HG03135 (cell line): ENCODE results near the gene SLIT3.

Experiments used
- ATAC-seq: cut with Tn5 transposase; IDR thresholded peaks from one replicate; pipeline ENCODE4 v1.9.1; 2021; ENCODE audit warnings: mild to moderate bottlenecking, moderate library complexity; ENCODE audit not compliant: unreplicated experiment

Gene SLIT3

DNA sequence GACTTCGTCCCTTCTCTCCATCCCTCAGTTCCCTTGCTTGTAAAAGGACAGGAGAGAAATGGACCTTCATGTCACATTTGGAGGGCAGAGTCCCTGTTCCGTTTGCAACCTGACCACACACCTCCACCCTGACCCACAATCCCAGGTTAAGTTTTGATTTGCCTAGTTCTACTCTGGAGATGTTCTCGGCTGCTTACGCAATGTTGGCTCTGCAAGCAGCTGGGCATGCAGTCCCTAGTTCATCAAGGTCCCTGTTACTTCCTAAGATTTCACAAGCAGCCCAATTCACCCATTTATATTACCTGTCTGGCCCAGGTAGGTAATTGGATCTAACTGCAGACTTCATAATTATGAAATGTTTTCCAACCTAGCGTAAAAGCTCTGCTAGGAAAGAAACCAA is 28.8 kb downstream of the SLIT3 start:
- no peak for ATAC-seq

DNA sequence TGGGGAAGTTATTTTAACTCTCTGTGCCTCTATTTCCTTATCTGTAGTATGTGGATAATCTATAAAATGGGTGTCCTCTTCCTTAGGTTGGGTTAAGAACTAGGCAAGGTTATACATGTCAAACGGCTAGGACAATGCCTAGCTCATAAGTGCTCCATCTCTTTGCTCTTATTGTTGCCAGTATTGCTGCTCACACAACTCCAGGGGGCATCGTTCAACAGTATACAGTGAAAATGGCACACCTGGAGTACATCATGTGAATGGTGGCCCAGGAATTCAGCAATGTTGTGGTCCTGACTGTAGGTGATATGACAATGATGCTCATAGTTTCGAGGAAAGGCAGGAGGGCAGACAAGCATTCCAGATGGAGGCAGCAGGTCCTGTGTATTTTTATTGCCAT is 30.1 kb downstream of the SLIT3 start:
- no peak for ATAC-seq

DNA sequence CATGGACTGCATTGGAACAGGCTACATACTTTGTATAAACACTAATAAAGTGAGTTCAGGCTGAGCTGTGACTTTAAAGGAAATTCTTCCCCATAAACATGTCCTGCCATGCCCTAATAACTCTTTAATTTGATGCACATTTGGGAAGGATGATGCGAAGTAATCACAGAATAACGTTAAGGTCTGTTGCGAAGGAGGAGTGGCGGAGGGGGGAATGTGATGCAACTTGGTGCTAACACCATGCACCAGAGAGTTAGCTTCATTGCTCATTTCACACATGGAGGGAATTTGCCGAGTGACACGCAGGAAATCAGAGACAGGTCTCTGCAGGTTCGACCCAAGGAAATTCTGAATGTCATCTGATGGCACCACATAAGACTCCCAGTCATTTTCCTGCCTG is 32.9 kb downstream of the SLIT3 start:
- no peak for ATAC-seq

DNA sequence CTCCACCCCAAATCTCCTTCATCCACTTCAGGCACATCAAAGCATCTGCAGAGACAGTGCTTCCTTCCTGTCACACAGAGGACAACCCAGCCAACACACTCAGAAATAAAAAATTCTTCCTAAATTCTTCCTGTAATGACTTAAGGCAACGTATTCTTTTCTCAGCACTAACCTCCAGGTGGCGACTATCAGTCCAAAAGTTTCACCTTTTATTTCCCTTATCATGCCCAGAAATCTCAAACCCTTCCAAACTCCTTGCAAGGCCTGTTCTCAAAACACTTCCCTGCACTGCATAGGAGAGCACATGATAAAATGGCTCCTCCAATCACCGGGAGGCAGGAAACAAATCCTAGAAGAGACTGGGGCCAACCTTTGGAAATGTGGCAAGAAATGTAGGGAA is 35.1 kb downstream of the SLIT3 start:
- no peak for ATAC-seq

DNA sequence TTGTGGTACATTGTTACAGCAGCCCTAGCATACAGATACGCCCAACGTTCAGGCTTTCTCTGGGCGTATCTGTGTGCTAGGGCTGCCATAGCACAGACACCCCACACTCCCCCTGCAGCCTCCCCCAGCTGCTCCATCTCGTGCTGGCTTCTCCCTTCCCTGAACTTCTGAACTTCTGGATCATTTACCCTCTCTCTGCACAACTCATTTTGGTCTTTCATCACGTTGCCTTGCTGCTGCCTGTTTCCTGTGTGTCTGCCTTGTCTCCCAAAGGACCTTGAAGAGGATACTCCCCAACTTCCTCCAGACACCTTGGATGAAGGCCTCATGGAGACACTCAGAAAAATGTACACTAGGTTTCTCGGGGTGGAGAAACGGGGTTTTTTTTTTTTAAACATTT is 37.3 kb downstream of the SLIT3 start:
- ATAC-seq: no peak

DNA sequence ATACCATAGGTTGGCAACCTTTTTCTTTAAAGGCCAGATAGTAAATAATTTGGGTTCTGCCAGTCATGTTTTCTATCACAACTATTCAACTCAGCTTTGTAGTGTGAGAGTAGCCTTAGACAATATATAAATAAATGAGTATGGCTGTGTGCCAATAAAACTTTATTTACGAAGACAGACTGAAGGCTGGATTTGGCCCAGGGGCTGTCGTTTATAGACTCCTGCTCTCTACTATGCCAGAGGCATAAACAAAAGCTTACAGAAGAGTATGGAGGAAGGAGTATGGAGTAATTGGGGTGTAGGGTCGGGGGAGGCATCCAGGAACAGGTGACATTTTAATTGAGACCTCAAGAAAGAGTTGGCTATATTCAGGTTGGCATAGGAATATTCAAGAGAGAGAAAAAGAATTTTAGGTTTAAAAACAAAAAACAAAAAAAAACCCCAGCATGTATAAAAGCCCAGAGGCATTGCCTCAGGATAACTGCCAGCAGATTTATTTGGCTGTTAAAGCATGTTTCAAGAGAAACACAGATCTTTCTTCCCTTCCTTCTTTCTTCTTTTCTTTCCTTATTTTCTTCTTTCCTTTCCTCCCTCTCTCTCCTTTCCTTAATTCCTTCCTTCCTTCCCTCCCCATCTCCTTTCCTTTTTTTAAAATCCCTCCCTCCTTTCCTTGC is 39.9 kb downstream of the SLIT3 start:
- ATAC-seq: no peak

DNA sequence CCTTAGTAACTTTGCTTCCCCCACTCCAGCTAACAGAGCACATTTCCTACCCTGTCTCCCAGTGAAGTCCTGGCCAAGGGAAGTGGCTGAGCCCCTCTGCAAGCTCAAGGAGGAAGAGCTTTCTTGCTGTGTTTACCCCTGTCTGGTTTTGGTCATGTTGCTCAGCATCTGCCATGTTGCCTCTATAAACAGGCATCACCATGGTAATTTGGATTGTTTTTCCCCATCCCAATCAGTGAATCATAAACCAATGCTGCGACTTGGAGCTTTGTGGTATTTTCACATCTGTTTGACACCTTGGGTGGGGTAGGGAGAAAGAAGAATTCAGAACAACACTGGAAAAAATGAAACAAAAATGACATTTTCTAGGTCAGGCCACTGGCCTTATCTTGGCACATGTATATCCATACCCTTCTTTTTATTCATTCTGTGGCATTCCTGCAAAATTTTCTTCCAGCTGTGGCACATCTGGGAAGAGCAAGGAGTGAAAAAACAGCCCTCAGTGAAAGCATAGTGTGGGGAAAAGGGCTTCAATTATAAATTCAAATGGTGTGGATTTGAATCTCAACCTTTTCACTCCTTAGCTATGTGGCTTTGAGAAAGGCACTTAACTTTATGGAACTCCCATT is 42.5 kb downstream of the SLIT3 start:
- no peak for ATAC-seq

DNA sequence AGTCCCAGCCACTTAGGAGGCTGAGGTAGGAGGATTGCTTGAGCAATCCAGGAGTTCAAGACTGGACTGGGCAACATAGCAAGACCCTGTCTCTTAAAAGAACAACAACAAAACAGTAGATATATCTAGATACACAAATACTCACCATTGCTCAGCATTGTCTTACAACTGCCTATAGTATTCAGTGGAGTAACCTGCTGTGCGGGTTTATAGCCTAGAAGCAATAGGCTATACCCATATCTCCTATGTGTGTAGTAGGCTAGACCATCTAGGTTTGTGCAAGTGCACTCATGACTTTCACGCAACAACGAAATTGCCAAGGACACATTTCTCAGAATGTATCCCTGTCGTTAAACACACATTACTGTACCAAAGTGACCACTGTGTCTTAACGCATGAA is 44.7 kb downstream of the SLIT3 start:
- no peak for ATAC-seq

DNA sequence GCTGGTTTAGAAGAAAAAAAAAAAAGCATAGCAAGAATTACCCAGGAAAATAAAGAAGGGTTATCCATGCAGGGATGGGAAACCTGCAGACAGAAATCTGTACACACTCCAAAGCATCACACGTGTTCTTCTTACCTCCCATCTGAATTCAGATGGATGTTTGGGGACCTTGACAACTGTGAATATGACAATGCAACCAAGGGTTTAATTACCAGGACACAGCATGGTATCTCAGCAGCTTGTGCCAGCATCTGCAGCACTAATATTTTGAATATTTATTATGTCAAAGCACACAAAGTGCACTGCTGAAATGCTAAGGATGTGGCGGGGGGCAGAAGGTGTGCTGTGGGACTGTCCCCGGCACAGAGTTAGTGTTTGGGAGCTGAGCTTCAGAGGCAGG is 47.9 kb downstream of the SLIT3 start:
- ATAC-seq: no peak

DNA sequence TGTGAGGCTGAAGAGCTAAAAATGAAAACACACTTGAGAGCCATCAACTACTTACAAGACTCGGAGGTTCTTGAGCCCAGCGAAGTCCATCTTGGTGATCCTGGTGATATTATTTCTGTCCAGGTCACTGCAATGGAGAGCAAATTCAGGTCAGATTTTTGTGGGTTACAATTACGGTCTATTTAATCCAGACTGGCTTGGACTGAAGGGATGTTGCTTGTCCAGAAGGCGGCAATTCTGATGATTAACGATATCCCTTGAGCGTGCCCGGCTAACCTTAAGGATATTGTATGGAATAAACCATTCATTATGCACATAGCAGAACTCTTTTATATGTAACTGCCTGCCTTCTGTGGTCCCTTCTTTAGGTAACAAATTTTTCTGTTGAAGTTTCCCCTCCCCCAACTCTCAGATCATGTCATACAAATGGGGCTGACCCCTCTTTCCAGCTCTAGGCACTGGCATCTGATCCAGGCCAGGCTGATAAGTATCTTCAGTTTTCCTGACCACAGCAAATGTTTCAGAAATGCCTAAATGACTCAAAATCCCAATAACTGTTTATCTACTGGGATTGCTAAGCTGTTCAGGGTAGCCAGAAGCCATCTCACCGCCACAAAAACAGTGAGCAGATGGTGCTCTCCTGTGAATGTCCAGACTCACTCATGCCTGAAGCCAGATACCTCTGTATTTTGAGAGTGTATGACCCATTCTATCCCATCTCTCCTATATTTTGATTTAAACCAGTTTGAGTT is 49.4 kb downstream of the SLIT3 start:
- no peak for ATAC-seq

DNA sequence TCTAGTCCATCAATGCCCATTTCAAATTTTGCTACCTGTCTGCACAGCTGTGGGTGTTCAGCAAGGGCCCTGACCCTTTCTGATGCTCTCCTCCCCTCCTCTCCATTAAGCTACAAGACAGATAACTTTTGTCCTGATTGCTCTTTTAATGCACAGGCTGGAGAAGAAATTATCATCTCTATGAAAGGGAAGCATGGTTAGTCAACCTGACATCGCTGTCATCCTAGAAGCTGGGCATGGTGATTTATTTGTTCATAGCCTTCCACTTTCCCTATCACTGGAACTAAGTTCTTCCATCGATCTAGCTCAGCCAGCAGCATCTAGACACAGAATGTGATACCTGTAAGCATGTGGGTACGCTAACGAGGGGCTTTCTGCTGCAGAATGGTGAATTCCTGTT is 50.1 kb downstream of the SLIT3 start:
- no peak for ATAC-seq

DNA sequence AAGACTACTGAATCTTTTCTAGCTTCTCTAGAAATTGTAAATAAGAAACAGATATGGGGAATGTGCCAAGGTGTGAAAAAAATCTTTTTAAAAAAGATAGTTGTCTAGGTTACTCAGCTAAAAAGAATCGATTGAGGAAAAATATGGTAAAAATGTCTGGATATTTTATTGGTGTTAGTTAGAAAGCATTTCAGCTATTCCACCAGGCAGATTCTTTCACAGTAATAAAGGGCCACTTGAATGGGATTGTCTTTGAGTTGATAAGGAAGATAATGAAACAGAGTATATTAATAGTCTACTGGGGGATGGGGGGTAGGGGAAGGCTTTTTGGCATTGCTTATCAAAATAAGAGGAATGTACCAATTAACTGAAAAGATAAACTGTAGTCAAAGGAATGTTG is 51.9 kb downstream of the SLIT3 start:
- no peak for ATAC-seq

DNA sequence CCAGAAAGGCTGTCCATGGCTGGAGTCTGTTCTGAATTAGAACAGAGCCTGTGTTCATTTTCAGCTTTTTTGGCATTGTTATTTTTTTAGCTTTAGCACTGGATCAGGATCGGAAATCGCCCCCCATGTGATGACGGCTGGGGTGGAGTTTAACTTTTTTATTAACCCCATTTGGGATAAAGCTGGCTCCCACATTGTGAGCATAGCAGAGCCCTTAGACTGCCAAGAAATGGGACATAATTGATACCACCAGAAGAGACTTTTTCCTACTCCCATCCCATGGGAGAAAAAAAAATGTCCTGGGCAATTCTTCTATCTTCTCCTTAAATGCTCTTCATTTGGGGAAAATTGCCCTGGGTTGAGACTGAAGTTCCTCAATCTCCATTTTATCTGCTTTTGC is 52.4 kb downstream of the SLIT3 start:
- no peak for ATAC-seq

DNA sequence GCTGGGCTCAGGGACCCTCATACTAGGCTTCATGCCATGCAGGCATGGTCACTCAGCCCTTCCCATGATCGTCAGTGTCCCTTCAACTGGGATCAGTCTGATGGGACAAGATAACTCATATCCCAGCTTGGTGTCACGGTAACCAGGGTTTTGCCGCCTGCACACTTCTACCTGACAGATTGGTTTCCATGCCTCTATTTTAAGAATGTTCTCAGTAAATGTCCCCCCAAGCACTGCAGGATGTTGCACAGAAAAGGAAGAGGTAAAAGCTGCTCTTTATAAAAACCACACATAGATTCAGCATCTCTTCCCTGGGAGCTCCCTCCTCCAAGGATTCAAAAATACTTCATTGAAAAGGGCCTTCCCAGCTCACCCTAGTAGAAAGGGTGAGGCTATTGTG is 56.1 kb downstream of the SLIT3 start:
- ATAC-seq: no peak

DNA sequence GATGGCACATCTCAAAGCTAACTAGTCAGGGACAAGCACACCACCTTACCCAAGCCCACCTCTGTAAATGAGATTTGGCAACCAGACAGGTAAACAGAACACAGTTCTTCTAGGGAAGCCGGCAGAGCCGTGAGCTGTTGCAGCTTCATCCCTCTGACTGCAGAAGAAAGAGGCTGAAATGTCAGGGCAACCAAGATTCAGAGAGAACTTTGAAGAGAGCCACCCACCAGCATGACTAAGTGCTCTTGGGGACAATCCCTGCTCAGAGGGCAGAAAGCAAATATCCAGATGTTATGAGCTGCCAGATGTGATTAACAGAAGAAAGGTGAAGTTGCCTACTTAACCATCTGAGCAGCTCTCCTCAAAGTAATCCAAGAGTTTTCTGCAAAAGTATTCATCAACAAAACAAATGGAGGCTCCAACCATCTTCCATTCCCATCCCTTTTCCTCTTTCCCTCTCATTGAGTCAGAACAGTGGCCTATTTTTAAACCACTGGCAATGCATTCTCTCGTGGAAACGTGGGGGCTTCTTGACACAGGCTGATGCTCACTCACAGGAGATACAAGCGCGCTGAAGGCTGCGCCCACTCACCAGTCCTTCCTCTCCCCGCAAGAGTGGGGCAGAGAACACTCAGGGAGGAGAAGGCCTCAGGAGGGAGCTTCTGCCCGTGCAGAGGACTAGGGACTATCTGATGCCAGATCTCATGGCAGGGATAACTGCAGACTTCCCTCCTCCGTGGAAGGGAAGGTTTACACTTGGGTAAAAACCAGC is 57.1 kb downstream of the SLIT3 start:
- no peak for ATAC-seq

DNA sequence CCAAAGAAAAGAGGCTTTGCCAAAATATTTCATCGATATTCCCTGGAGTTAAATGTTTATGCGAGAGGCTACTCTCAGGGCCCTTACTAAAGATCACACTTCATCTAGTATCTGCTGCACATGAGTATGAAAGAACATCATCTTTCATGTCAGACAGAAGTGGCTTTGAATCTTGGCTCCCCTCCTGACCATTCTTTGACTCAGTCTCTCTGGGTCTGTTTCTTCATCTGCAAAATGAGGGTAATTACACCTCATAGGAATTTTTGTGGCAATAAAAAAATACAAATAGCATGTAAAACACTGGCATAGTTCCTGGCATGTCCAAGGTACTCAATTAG is 58.1 kb downstream of the SLIT3 start:
- no peak for ATAC-seq

DNA sequence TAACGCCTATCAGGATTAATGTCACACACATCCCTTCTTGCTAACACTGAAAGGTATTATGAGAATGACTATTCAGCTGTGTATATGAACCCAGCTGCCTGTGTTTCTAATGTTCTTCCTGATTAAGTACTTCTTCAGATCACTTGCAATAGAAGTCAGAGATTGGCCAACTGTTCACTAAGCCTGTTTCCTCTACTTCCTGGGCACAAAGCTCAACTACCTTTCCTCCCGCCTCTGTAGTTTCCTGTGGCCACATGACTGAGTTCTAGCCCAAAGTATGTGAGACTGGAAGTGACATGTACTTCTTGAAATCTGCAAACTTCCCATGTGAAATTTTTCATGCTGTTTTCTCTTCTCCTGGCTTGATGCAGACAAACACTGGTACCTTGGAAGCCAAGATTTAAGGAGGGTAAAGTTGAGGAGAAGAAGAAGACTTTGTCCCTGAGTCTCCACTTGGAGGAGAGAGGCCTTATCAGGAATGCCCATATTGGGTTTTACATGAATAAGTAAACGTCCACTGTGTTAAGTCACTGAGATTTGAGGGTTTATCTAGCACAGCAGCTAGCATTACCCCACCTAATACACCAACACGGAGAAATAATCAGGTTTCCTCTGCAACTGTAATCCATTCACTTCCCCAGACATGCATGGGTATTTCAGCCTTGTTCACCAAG is 58.6 kb downstream of the SLIT3 start:
- ATAC-seq: no peak

DNA sequence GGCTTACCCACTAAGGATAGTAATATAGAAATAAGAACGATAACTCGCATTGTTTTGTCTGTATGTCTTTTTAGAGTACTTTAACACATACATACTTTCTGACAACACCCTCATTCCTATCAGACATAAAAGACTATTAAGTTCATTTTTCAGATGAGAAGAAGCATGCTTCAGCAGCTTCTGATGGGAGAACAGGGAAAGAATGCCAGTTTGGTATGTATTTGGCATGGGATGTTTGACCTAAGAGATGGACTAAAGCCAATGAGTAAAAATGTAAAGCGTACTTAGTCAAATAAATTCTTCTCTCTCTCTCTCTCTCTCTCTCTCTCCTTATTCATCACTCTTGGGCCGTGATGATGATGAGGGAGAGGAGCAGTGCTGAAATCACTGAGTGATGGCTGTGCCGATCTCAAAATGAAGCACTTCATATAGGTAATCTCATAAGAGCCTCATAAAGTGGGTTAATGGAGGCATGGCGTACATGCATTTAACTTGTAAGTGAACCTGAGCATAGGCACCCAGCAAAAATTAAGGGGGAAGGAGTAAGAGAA is 71.5 kb downstream of the SLIT3 start:
- no peak for ATAC-seq

DNA sequence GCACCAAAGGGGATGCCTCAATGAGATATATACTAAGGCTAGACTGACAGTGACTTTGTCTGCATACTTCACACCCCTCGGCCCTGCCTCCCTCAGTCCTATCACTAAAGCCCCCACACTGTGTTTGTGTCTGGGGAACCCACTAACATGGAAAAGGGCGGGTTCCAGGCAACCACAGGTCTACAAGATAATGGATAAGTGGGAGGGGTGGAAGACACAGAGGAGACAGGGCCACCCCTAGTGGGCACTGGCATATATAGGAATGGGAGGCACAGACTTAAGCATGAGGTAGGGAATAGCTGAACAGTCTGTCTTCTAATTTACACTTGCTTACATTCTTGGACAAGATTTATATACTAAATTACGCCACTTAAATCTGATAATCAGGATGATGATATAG is 74.0 kb downstream of the SLIT3 start:
- ATAC-seq: no peak

DNA sequence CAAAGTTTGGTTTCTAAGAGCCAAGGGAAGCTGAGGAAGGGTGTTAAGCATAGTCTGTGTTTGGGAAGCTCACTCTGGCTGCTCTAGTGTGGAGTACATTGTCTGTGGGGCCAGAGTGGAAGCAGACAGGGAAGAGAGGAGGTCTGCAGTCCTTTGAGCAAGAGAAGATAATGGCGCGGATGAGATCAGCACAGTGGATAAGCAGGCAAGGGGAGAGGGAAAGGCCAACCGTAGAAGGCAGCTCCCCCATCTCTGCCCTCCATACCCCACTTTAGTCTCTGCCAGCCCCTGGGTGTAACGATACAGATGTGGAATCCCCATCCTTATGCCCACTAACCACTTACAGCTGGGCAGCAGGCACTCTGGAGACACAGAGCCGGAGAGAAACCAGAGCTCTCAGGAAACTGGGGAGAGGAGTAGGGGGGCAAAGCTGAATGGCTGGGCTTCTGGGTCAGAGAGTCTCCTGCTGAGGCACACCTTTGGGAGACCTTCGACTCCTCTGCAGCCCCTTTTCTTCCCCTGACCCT is 75.0 kb downstream of the SLIT3 start:
- ATAC-seq: no peak

DNA sequence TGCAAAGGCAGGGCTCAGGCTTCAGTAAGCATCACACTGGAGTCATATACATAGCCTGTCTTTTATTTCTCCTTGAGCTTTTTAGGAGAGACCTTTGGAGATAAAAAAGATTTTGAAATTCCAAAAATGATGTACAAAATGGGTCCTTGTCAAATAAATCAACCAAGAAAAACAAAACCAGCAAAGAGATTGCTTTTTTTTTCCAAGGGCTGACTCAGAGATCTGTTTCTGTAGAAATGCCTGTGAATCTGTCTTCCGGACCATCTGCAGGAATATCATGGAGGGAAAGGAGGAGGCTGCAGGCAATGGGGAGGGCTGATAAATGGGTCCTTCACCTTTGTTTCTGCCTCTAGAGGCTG is 77.4 kb downstream of the SLIT3 start:
- ATAC-seq: no peak
